ENCODE results near the gene MAGI2.

MAGI2 gene

GRCh38 chr7:78171398-78171797 lies 1282.1 kb downstream of the MAGI2 start:
- TF ChIP-seq CTCF (IDR thresholded peaks at IDR 0.05; ENCODE audit: borderline replicate concordance, extremely low read depth, low read length, poor library complexity, severe bottlenecking), result no peak
- no peak for TF ChIP-seq EZH2 (IDR thresholded peaks at IDR 0.05; ENCODE audit: borderline replicate concordance, low read depth, low read length, severe bottlenecking)
- H3K9me3 ChIP-seq (ENCODE audit: insufficient read depth, low read length, severe bottlenecking), result no peaks in the 10 kb centered on the region
- H3K27ac ChIP-seq (ENCODE audit: low read length), result no peak overlapping the region
- H3K9ac ChIP-seq (ENCODE audit: low read depth, low read length), result no peak overlapping the region
- no peaks in the 10 kb centered on the region for H3K79me2 ChIP-seq (ENCODE audit: insufficient read depth, low read length)
- H3K4me2 ChIP-seq (ENCODE audit: insufficient read depth, low read length), result no peak overlapping the region
- ATAC-seq (ENCODE audit: insufficient read depth, low read depth), result no peak
- no peaks in the 10 kb centered on the region for H3K27me3 ChIP-seq (ENCODE audit: insufficient read depth, low read length, poor library complexity)
- DNase-seq, result no peak
- no peaks in the 10 kb centered on the region for H3K4me1 ChIP-seq (ENCODE audit: insufficient read depth, low read length)
- no peaks in the 10 kb centered on the region for H4K20me1 ChIP-seq (ENCODE audit: insufficient read depth, low read length)
- no peaks in the 10 kb centered on the region for H3K36me3 ChIP-seq (ENCODE audit: insufficient read depth, low read length)
- H2AFZ ChIP-seq (ENCODE audit: low read depth, low read length), result no peak overlapping the region
- no peak overlapping the region for H3K4me3 ChIP-seq (ENCODE audit: low read depth in 1 of 2, low read length in 2 of 2)

GRCh38 chr7:78170815-78171214 lies 1282.7 kb downstream of the MAGI2 start:
- H3K27me3 ChIP-seq (ENCODE audit: insufficient read depth, low read length, poor library complexity), result no peaks in the 10 kb centered on the region
- no peak for ATAC-seq (ENCODE audit: insufficient read depth, low read depth)
- no peaks in the 10 kb centered on the region for H3K79me2 ChIP-seq (ENCODE audit: insufficient read depth, low read length)
- no peak overlapping the region for H3K27ac ChIP-seq (ENCODE audit: low read length)
- H3K36me3 ChIP-seq (ENCODE audit: insufficient read depth, low read length), result no peaks in the 10 kb centered on the region
- H3K4me2 ChIP-seq (ENCODE audit: insufficient read depth, low read length), result no peak overlapping the region
- no peaks in the 10 kb centered on the region for H3K9me3 ChIP-seq (ENCODE audit: insufficient read depth, low read length, severe bottlenecking)
- DNase-seq, result no peak
- H3K4me1 ChIP-seq (ENCODE audit: insufficient read depth, low read length), result no peaks in the 10 kb centered on the region
- TF ChIP-seq CTCF (IDR thresholded peaks at IDR 0.05; ENCODE audit: borderline replicate concordance, extremely low read depth, low read length, poor library complexity, severe bottlenecking), result no peak
- no peak for TF ChIP-seq EZH2 (IDR thresholded peaks at IDR 0.05; ENCODE audit: borderline replicate concordance, low read depth, low read length, severe bottlenecking)
- H3K9ac ChIP-seq (ENCODE audit: low read depth, low read length), result no peak overlapping the region
- H4K20me1 ChIP-seq (ENCODE audit: insufficient read depth, low read length), result no peaks in the 10 kb centered on the region
- no peak overlapping the region for H2AFZ ChIP-seq (ENCODE audit: low read depth, low read length)
- no peak overlapping the region for H3K4me3 ChIP-seq (ENCODE audit: low read depth in 1 of 2, low read length in 2 of 2)

GRCh38 chr7:78169992-78170391 lies 1283.5 kb downstream of the MAGI2 start:
- no peak for ATAC-seq (ENCODE audit: insufficient read depth, low read depth)
- no peak overlapping the region for H3K9ac ChIP-seq (ENCODE audit: low read depth, low read length)
- TF ChIP-seq CTCF (IDR thresholded peaks at IDR 0.05; ENCODE audit: borderline replicate concordance, extremely low read depth, low read length, poor library complexity, severe bottlenecking) (no peak), EZH2 (IDR thresholded peaks at IDR 0.05; ENCODE audit: borderline replicate concordance, low read depth, low read length, severe bottlenecking) (no peak)
- H3K4me1 ChIP-seq (ENCODE audit: insufficient read depth, low read length), result no peaks in the 10 kb centered on the region
- DNase-seq, result no peak
- no peak overlapping the region for H3K27ac ChIP-seq (ENCODE audit: low read length)
- no peaks in the 10 kb centered on the region for H4K20me1 ChIP-seq (ENCODE audit: insufficient read depth, low read length)
- no peak overlapping the region for H3K4me2 ChIP-seq (ENCODE audit: insufficient read depth, low read length)
- H3K79me2 ChIP-seq (ENCODE audit: insufficient read depth, low read length), result no peaks in the 10 kb centered on the region
- H3K36me3 ChIP-seq (ENCODE audit: insufficient read depth, low read length), result no peaks in the 10 kb centered on the region
- H2AFZ ChIP-seq (ENCODE audit: low read depth, low read length), result no peak overlapping the region
- H3K27me3 ChIP-seq (ENCODE audit: insufficient read depth, low read length, poor library complexity), result no peaks in the 10 kb centered on the region
- H3K4me3 ChIP-seq (ENCODE audit: low read depth in 1 of 2, low read length in 2 of 2), result no peak overlapping the region
- no peaks in the 10 kb centered on the region for H3K9me3 ChIP-seq (ENCODE audit: insufficient read depth, low read length, severe bottlenecking)

GRCh38 chr7:78168865-78169264 lies 1284.6 kb downstream of the MAGI2 start:
- Histone ChIP-seq H3K27me3 (ENCODE audit: insufficient read depth, low read length, poor library complexity) (no peaks in the 10 kb centered on the region), H3K9me3 (ENCODE audit: insufficient read depth, low read length, severe bottlenecking) (no peaks in the 10 kb centered on the region), H4K20me1 (ENCODE audit: insufficient read depth, low read length) (no peaks in the 10 kb centered on the region), H3K4me3 (ENCODE audit: low read depth in 1 of 2, low read length in 2 of 2) (no peak overlapping the region), H3K27ac (ENCODE audit: low read length) (no peak overlapping the region), H3K4me2 (ENCODE audit: insufficient read depth, low read length) (no peak overlapping the region), H3K79me2 (ENCODE audit: insufficient read depth, low read length) (no peaks in the 10 kb centered on the region), H3K4me1 (ENCODE audit: insufficient read depth, low read length) (no peaks in the 10 kb centered on the region), H3K36me3 (ENCODE audit: insufficient read depth, low read length) (no peaks in the 10 kb centered on the region), H2AFZ (ENCODE audit: low read depth, low read length) (no peak overlapping the region), H3K9ac (ENCODE audit: low read depth, low read length) (no peak overlapping the region)
- ATAC-seq (ENCODE audit: insufficient read depth, low read depth), result no peak
- DNase-seq, result no peak
- TF ChIP-seq CTCF (IDR thresholded peaks at IDR 0.05; ENCODE audit: borderline replicate concordance, extremely low read depth, low read length, poor library complexity, severe bottlenecking) (no peak), EZH2 (IDR thresholded peaks at IDR 0.05; ENCODE audit: borderline replicate concordance, low read depth, low read length, severe bottlenecking) (no peak)

All from DND-41 (cell line).